ENCODE results near the gene ANKHD1.

The ANKHD1 gene

DNA sequence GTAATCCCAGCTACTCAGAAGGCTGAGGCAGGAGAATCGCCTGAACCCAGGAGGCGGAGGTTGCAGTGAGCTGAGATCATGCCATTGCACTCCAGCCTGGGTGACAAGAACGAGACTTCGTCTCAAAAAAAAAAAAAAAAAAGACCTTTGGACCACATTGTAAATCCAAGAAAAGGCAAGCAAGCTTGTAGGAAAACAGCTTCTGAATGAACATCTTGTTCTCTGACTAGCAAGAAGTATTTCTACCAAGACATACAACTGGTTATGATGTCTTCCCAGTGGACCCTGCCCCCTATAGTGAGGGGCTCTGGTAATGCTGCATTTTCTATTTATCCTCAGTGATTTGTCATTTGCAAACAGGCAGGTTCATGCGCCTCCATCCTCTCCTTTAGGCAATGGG, 141.3 kb downstream of the ANKHD1 start:
- TF ChIP-seq, protein P1, sequence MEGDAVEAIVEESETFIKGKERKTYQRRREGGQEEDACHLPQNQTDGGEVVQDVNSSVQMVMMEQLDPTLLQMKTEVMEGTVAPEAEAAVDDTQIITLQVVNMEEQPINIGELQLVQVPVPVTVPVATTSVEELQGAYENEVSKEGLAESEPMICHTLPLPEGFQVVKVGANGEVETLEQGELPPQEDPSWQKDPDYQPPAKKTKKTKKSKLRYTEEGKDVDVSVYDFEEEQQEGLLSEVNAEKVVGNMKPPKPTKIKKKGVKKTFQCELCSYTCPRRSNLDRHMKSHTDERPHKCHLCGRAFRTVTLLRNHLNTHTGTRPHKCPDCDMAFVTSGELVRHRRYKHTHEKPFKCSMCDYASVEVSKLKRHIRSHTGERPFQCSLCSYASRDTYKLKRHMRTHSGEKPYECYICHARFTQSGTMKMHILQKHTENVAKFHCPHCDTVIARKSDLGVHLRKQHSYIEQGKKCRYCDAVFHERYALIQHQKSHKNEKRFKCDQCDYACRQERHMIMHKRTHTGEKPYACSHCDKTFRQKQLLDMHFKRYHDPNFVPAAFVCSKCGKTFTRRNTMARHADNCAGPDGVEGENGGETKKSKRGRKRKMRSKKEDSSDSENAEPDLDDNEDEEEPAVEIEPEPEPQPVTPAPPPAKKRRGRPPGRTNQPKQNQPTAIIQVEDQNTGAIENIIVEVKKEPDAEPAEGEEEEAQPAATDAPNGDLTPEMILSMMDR (conservative IDR thresholded peaks at IDR 0.05; ENCODE audit: low read depth, low read length): no peak
- DNase-seq (ENCODE audit: low read depth): no peak

DNA sequence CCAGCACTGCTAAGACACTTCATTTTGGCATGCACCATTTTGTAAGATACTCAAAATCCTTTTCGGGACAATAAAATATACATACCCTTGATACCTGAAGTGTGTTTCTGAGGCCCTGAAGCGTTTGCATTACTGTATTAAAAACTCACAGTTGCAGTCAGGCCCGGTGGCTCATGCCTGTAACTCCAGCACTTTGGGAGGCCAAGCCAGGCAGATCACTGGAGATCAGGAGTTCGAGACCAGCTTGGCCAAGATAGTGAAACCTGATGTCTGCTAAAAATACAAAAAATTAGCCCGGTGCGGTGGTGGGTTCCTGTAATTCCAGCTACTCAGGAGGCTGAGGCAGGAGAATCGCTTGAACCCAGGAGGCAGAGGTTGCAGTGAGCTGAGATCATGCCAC, 143.4 kb downstream of the ANKHD1 start:
- H3K4me3 ChIP-seq (ENCODE audit: low read length): no peak overlapping the region
- DNase-seq (ENCODE audit: low read depth): no peak
- TF ChIP-seq, protein P1 (conservative IDR thresholded peaks at IDR 0.05; ENCODE audit: low read depth, low read length): no peak

More for the DNA sequence above, 141.3 kb downstream of the ANKHD1 start:
- no peak overlapping the region for H3K4me3 ChIP-seq (ENCODE audit: low read length)

DNA sequence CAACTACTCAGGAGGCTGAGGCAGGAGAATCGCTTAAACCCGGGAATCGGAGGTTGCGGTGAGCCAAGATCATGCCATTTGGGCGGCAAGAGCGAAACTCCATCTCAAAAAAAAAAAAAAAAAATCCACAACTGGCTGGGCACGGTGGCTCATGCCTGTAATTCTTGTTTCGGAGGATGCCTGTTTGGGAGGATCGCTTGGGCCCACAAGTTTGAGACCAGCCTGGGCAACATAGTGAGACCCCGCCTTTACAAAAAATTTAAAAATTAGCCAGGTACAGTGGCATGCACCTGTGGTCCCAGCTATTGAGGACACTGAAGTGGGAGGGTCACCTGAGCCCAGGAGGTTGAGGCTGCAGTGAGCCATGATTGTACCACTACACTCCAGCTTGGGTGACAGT, 144.0 kb downstream of the ANKHD1 start:
- TF ChIP-seq, protein P1 (conservative IDR thresholded peaks at IDR 0.05; ENCODE audit: low read depth, low read length): no peak
- no peak overlapping the region for H3K4me3 ChIP-seq (ENCODE audit: low read length)
- no peak for DNase-seq (ENCODE audit: low read depth)

DNA sequence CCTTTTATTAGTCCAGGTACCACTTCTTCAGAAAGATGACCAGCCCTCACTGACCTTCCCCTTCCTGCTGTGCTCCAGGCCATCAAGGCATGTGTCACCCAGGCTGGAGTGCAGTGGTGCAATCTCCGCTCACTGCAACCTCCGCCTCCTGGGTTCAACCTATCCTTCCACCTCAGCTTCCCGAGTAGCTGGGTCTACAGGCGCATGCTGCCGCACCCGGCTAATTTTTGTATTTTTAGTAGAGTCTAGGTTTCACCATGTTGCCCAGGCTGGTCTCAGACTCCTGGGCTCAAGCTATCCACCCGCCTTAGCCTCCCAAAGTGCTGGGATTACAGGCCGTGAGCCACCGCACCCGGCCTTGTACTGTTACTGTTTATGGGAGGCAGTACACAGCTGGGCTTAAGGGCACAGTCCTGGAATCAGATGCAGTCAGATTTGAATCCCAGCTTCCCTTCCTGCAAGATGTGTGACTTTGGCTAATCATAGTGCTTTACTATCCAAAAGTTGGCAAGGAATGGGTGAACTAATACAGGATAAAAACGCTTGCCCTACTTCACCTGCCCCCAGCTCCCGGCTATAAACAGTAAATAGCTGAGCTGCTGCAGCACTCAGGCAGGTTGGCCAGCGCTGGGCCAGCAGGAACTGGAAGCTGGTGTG, 145.3 kb downstream of the ANKHD1 start:
- TF ChIP-seq, protein P1 (conservative IDR thresholded peaks at IDR 0.05; ENCODE audit: low read depth, low read length): no peak
- no peak overlapping the region for H3K4me3 ChIP-seq (ENCODE audit: low read length)
- no peak for DNase-seq (ENCODE audit: low read depth)

DNA sequence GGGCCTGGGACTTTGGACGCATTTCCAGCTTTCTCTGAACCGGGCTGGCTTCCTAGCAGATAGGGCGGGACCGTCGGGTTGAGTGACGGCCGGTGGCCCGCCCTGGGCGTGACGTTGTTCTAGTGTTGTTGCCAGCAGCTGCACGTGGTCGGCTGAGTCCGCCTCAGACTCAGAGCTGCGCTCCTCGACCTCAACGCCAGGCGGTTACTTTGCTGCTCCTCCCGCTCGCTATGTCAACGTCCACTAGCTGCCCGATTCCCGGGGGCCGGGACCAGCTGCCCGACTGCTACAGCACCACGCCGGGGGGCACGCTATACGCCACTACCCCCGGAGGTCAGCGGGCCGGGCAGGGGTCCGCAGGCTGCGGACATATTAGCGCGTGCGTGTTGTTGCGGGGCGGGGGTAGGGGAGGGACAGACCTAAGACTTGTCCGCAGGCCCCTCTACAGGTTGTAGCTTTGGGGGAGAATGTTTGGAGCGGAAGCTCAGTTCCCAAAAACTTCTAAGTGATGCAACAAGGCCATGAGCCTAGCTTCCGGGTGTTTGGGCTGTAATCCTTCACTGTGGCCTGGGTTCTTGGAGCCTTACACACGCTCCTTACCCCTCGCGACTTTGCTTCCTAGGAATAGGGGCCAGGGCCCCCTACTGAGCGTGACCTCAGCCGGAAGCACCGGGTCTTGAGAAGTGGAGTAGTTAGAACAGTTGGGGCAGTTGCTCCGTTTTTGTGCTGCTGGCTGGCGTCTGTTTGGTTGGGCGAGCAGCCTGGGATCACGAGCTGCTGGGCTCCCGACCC, 146.1 kb downstream of the ANKHD1 start, which contains the start of gene EIF4EBP3:
Gene EIF4EBP3 (plus strand): TSS at position 155 of the 792 bp plus-strand sequence. CDS start 76 bp downstream, at position 231.
- TF ChIP-seq, protein P1 (conservative IDR thresholded peaks at IDR 0.05; ENCODE audit: low read depth, low read length): peak; percentile 45
- DNase-seq (ENCODE audit: low read depth): peak; percentile 87
- peak within 1 kb of the TSS; percentile 51 for H3K4me3 ChIP-seq (ENCODE audit: low read length)

DNA sequence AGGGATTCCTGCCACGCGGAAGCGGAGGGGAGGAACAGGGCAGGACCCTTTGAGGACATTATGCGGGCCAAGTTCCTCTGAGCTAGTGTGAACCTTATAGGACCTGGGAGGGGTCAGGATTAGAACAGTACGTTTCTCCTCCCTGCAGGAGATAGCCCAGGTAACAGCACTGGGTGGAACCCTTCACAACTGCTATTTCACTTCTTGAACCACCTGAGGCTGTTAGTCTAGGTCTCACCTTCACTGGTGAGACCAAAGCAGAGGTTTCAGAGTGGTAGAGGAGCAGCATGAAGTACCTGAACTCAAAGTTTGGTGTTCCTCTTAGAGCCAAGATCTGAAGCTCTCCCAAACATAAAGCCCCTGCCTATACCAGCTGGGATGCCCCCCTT, 146.7 kb downstream of the ANKHD1 start:
- H3K4me3 ChIP-seq (ENCODE audit: low read length): peak overlapping the region; percentile 51
- TF ChIP-seq, protein P1 (conservative IDR thresholded peaks at IDR 0.05; ENCODE audit: low read depth, low read length): no peak
- DNase-seq (ENCODE audit: low read depth): no peak
